Retinal pigment epithelial cell (primary cell): ENCODE results near the gene CALY.
A peak's percentile ranks its signal among the peaks of the same experiment; 100 is the strongest.
"Not testable (repeated sequence)": the region's sequence is repeated elsewhere in the genome, so short reads cannot be mapped to it uniquely, and the experiment has no call there.

Source experiments
- DNase-seq: peaks from one replicate; pipeline ENCODE4 v3.0.0-alpha.2; 2010; ENCODE audit warnings: low read depth
- H3K4me3 ChIP-seq: 2 replicates; pipeline ENCODE4 v1.5.1; 2011; ENCODE audit warnings: mild to moderate bottlenecking, low read length, control low read depth, moderate library complexity
- CTCF ChIP-seq: conservative IDR thresholded peaks from 2 replicates; pipeline ENCODE4 v1.5.1; 2011; ENCODE audit warnings: low read depth, low read length, control low read depth, inconsistent platforms

The CALY gene

GRCh38 chr10:133373174-133374090, 36.7 kb upstream of the CALY start, which contains the start of gene ECHS1:
Gene ECHS1 (minus strand): TSS chr10:133373354. CDS start chr10:133373333, 21 bp downstream.
- peak within 1 kb of the TSS; percentile 76 for H3K4me3 ChIP-seq
- peak; percentile 57 for DNase-seq
- TF ChIP-seq CTCF, result no peak

- no peak for DNase-seq
- H3K4me3 ChIP-seq, result peak overlapping the region; percentile 76
- no peak for TF ChIP-seq CTCF
These were observed 35.8 kb upstream of the CALY start for GRCh38 chr10:133372507-133372906.

GRCh38 chr10:133370030-133370786, 33.5 kb upstream of the CALY start:
- DNase-seq, result no peak
- H3K4me3 ChIP-seq, result no peak overlapping the region
- TF ChIP-seq CTCF, result no peak

GRCh38 chr10:133368153-133368552, 31.5 kb upstream of the CALY start:
- TF ChIP-seq CTCF, result no peak
- H3K4me3 ChIP-seq, result no peak overlapping the region
- DNase-seq, result no peak

GRCh38 chr10:133367461-133367860, 30.8 kb upstream of the CALY start:
- not testable (repeated sequence) for DNase-seq, H3K4me3 ChIP-seq

- DNase-seq, result no peak
- TF ChIP-seq CTCF, result no peak
- H3K4me3 ChIP-seq, result no peak overlapping the region
These were observed 30.1 kb upstream of the CALY start for GRCh38 chr10:133366751-133367150.

- DNase-seq, result no peak
- TF ChIP-seq CTCF, result no peak
- no peak overlapping the region for H3K4me3 ChIP-seq
These were observed 29.4 kb upstream of the CALY start for GRCh38 chr10:133366130-133366478.
